Left lung (tissue), 10 donors: ENCODE measurements around the gene AMHR2. TPM values are rescaled to one million over a fixed set of nuclear protein-coding genes. Genes with fewer than 3 reads are reported as not detected.

ENCODE experiments used
- ATAC-seq: fragments of 200-7000 bp; cut with Tn5 transposase; one replicate; pipeline ENCODE4 v1.9.1; 2020; ENCODE audit warnings: moderate library complexity
- DNase-seq, 4 donors: peaks; one replicate each; pipeline ENCODE4 v3.0.0-alpha.2; 2013 to 2020
- H3K27ac ChIP-seq, 2 donors: fragments of 200-600 bp; sonication (generic) in 1 of 2; one replicate each; pipeline versions ENCODE4 v1.5.0 to v1.8.0; 2020 to 2021
- H3K27me3 ChIP-seq, 2 donors: fragments of 200-600 bp; sonication (generic) in 1 of 2; one replicate each; pipeline versions ENCODE4 v1.5.0 to v1.8.0; 2020 to 2021
- H3K36me3 ChIP-seq, 2 donors: fragments of 200-600 bp; sonication (generic) in 1 of 2; one replicate each; pipeline versions ENCODE4 v1.5.0 to v1.8.0; 2020 to 2021
- H3K4me1 ChIP-seq, 2 donors: fragments of 200-600 bp; one replicate each; pipeline ENCODE4 v1.8.0; 2021
- H3K4me3 ChIP-seq, 2 donors: fragments of 200-600 bp; sonication (generic) in 1 of 2; one replicate each; pipeline versions ENCODE4 v1.5.0 to v1.8.0; 2020 to 2021; ENCODE audit warnings: mild to moderate bottlenecking in 1 of 2
- H3K9me3 ChIP-seq, 2 donors: fragments of 200-600 bp; sonication (generic) in 1 of 2; one replicate each; pipeline versions ENCODE4 v1.5.0 to v1.8.0; 2020 to 2021
- intact Hi-C, 2 donors: fragments of 100-400 bp; cut with DNase I; formaldehyde crosslinking; loops; one replicate each; pipeline versions ENCODE4 v1.11.2 to v1.14.2; 2022
- polyA plus RNA-seq, 6 donors: library from polyadenylated mRNA; unstranded; fragments of 120-200 nt; gene quantifications; one replicate each; pipeline ENCODE4 v1.2.1, GENCODE V29; 2013; ENCODE audit not compliant: insufficient read length in 6 of 6
- total RNA-seq, 2 donors: library from RNA; stranded (reverse); fragmentation: NEBNext Ultra II Directional; extraction: Animal tissue kit (Norgen Biotek cat#: 25700); gene quantifications; one replicate each; pipeline ENCODE4 v1.2.1, GENCODE V29; 2021
- TF ChIP-seq, protein P1 (sequence below), 2 donors: fragments of 200-600 bp; sonication (generic) in 1 of 2; IDR thresholded peaks; one replicate each; pipeline versions ENCODE4 v1.5.0 to v1.8.0; 2021; ENCODE audit warnings: antibody characterized with exemption in 2 of 2
- donor health status: DM: no; HTN: yes; CAD: no.
- donor health status: DM: no; HTN: no; CAD: no.

Gene AMHR2
- total and polyA plus RNA-seq, 8 donors: 0.18 to 3.7 (median 3.3) TPM; not detected in 1

DNA sequence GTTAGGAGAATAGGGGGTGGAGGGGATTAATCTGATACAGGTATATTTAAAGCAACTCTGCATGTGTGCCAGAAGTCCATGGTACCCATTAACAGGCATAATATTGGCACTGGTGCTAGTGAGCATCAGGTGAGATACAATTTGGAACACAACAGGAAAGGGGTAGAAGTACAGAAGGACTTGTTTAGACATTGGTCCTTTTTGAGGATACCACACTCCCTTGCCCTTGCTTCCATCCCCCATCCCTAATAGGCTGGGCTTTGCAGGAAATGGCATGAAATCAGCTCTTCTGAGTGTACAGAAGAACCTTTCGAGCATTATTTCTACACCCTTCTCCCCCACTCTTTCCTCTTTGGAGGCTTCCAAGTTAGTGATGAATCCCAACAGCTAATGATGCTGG, 44.6 kb downstream of the AMHR2 start:
- Histone ChIP-seq H3K9me3 (no peaks in the 10 kb centered on the region), H3K4me3 (no peak overlapping the region), H3K4me1 (peaks cover 10 to 16% of the 10 kb centered on the region in 2 donors), H3K27me3 (no peaks in the 10 kb centered on the region), H3K36me3 (peaks cover 0 to 100% of the 10 kb centered on the region in 2 donors), H3K27ac (no peak overlapping the region)
- TF ChIP-seq, protein P1, sequence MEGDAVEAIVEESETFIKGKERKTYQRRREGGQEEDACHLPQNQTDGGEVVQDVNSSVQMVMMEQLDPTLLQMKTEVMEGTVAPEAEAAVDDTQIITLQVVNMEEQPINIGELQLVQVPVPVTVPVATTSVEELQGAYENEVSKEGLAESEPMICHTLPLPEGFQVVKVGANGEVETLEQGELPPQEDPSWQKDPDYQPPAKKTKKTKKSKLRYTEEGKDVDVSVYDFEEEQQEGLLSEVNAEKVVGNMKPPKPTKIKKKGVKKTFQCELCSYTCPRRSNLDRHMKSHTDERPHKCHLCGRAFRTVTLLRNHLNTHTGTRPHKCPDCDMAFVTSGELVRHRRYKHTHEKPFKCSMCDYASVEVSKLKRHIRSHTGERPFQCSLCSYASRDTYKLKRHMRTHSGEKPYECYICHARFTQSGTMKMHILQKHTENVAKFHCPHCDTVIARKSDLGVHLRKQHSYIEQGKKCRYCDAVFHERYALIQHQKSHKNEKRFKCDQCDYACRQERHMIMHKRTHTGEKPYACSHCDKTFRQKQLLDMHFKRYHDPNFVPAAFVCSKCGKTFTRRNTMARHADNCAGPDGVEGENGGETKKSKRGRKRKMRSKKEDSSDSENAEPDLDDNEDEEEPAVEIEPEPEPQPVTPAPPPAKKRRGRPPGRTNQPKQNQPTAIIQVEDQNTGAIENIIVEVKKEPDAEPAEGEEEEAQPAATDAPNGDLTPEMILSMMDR (IDR thresholded peaks at IDR 0.05): no peak
- intact Hi-C loops: no loop called here
- no peak for DNase-seq
- ATAC-seq: no peak

DNA sequence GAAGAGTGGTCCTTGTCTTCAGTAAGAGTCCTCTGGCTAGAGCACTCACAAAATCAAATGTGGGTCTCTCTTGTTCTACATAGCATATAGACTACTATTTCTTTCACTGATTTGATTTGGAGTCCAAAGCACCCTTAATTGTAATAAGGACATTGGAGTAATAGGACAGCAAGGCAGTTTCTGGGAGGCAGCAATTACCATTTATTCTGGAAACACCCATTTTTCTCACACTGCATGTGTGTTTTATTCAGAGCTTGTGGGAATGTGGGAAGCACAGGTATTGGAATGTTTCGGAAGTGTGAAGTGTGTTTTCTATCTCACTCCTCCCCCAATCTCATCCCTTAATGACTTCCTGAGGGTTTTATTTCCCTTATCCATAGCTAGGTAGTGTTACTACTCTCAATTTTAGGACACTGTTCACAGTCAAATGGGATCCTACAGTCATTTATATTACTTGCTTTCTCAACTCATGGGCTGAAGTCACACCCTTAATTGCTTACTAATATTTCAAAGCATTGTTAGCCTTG, 48.5 kb downstream of the AMHR2 start:
- Histone ChIP-seq H3K4me1 (peaks cover 13 to 28% of the 10 kb centered on the region in 2 donors), H3K27me3 (no peaks in the 10 kb centered on the region), H3K27ac (peak overlapping the region in 1 of 2 donors; percentile 0), H3K36me3 (peaks cover 0 to 100% of the 10 kb centered on the region in 2 donors), H3K4me3 (no peak overlapping the region), H3K9me3 (no peaks in the 10 kb centered on the region)
- TF ChIP-seq, protein P1 (IDR thresholded peaks at IDR 0.05): no peak
- DNase-seq (no peak), ATAC-seq (no peak)
- intact Hi-C loops: no loop called here

DNA sequence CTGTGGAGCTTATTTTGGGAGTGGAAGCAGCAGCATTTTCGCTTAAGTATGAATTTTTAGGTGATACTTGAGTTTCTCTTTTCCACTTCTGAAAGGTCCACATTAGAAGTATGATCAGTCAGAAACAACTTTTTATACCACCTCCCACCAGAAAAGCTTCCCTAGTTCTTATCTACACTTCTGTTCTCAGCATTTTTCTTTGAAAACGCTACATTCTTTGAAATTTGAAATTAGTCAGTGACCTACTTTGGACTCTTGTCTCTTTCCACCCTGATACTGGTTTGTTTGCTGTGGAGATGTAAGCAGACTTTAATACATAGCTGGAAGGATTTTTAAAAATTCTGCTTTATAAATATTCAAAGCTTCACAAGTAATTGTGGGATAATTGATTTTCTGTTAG, 50.4 kb downstream of the AMHR2 start:
- Histone ChIP-seq H3K4me3 (no peak overlapping the region), H3K9me3 (no peaks in the 10 kb centered on the region), H3K36me3 (peaks cover 0 to 100% of the 10 kb centered on the region in 2 donors), H3K27ac (peak overlapping the region in 1 of 2 donors; percentile 18), H3K4me1 (peaks cover 13 to 39% of the 10 kb centered on the region in 2 donors), H3K27me3 (no peaks in the 10 kb centered on the region)
- intact Hi-C loops: no loop called here
- TF ChIP-seq, protein P1 (IDR thresholded peaks at IDR 0.05): no peak
- no peak for ATAC-seq
- DNase-seq: no peak

DNA sequence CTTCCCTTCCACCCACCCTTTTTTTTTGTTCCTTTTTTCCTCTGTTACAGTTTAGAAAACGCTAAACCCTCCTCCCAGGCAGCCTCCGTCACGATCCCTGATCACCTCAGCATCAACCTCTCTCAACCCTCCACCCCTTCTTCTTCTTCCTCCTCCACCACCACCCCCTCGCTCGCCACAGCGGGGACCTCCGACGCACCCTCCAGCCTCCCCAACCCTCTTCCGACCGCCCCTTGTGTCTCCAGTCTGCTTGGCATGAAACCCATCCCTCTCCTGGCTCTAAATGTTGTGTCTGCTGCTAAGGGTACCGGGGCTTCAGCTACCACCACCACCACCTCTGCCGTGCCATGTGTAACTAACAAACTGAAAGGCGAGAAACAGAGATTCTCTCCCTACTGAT, 51.2 kb downstream of the AMHR2 start:
- no peak for DNase-seq
- Histone ChIP-seq H3K9me3 (no peaks in the 10 kb centered on the region), H3K27ac (peak overlapping the region in 1 of 2 donors; percentile 18), H3K4me1 (peaks cover 13 to 39% of the 10 kb centered on the region in 2 donors), H3K36me3 (peaks cover 0 to 100% of the 10 kb centered on the region in 2 donors), H3K4me3 (no peak overlapping the region), H3K27me3 (no peaks in the 10 kb centered on the region)
- no peak for ATAC-seq
- TF ChIP-seq, protein P1 (IDR thresholded peaks at IDR 0.05): no peak
- intact Hi-C loops: no loop called here

DNA sequence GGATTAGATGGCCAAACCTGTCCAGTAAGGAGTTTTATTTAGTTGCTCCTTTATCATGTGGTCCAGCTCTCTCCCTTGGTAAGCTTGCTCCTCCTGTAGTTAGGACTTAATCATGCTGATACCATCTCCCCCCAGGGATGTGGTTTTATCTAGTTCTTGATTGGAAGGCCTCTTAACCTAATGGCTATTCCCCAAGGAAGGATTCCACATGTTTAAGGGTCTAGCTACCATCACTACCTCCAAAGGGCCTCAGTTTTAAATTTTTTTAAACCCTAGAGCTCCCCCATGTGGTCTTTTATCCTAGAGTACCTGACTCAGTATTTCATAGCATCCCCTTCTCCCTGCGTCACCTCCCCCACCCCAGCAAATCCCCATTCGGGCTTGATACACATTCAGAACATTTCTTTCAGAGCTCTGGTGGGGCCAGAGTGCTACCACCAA, 53.1 kb downstream of the AMHR2 start:
- Histone ChIP-seq H3K27ac (no peak overlapping the region), H3K27me3 (no peaks in the 10 kb centered on the region), H3K36me3 (peaks cover 0 to 100% of the 10 kb centered on the region in 2 donors), H3K9me3 (no peaks in the 10 kb centered on the region), H3K4me3 (no peak overlapping the region), H3K4me1 (peaks cover 13 to 52% of the 10 kb centered on the region in 2 donors)
- ATAC-seq (no peak), DNase-seq (no peak)
- TF ChIP-seq, protein P1 (IDR thresholded peaks at IDR 0.05): peak in 1 of 2 donors; percentile 11
- intact Hi-C loops: no loop called here
